Testis (tissue), 3 donors: ENCODE results near the gene APOC3. TPM values are rescaled to one million over a fixed set of nuclear protein-coding genes. Genes with fewer than 3 reads are reported as not detected.

ENCODE experiments used
- DNase-seq: peaks from one replicate; pipeline ENCODE4 v3.0.0-alpha.2; 2019
- H3K27ac ChIP-seq, 2 donors: fragments of 200-600 bp; sonication (generic); one replicate each; pipeline ENCODE4 v1.5.1; 2019
- H3K27me3 ChIP-seq: fragments of 200-600 bp; sonication (generic); one replicate; pipeline ENCODE4 v1.5.1; 2019
- H3K36me3 ChIP-seq: fragments of 200-600 bp; sonication (generic); one replicate; pipeline ENCODE4 v1.5.1; 2017; ENCODE audit warnings: low read depth; ENCODE audit errors: missing control alignments
- H3K4me1 ChIP-seq: fragments of 200-600 bp; sonication (generic); one replicate; pipeline ENCODE4 v1.5.1; 2019
- H3K4me3 ChIP-seq, 2 donors: fragments of 200-600 bp; sonication (generic); one replicate each; pipeline ENCODE4 v1.5.1; 2017 to 2019
- H3K9me3 ChIP-seq: fragments of 200-600 bp; sonication (generic); one replicate; pipeline ENCODE4 v1.5.1; 2017
- CTCF ChIP-seq, 3 experiments: fragments of 450-650 bp in 2 of 3; fragments of 200-600 bp in 1 of 3; sonication (generic) in 1 of 3; IDR thresholded peaks; one replicate each; pipeline ENCODE4 v1.5.1; 2016 to 2019; ENCODE audit warnings: antibody characterized with exemption in 3 of 3, mild to moderate bottlenecking in 2 of 3, moderate library complexity in 1 of 3
- POLR2A ChIP-seq: fragments of 450-650 bp; IDR thresholded peaks from one replicate; pipeline ENCODE4 v1.6.1; 2017; ENCODE audit warnings: antibody characterized with exemption, mild to moderate bottlenecking, moderate library complexity
- WGBS, 2 donors: methylation state at CpG; one replicate each; pipeline ENCODE4 v1.1.5; 2018; 5-methylcytosine and 5-hydroxymethylcytosine counted together
- intact Hi-C: fragments of 100-400 bp; cut with DNase I; formaldehyde crosslinking; loops from one replicate; pipeline ENCODE4 v1.15.1; 2023; ENCODE audit warnings: low total_unique reads
- polyA plus RNA-seq: library from polyadenylated mRNA; stranded (reverse); fragments of 350-450 nt; fragmentation: Illumina TruSeq; extraction: RNeasy Lipid Tissue Mini Kit (QIAGEN cat#74804); gene quantifications from one replicate; pipeline ENCODE4 v1.2.3, GENCODE V29; 2014; ENCODE audit warnings: low read depth, low replicate concordance; ENCODE audit not compliant: insufficient read depth
- total RNA-seq, 2 donors: library from RNA; depleted of rRNA; stranded (reverse); fragments of >200 nt; gene quantifications; one replicate each; pipeline ENCODE4 v1.2.3, GENCODE V29; 2016

Gene APOC3
- total and polyA plus RNA-seq, 3 donors from 2014 or later = 0.81 to 4.0 TPM; not detected in 1

GRCh38 chr11:116857936-116858335 is 28.2 kb downstream of the APOC3 start:
- no peak overlapping the region for H3K27ac ChIP-seq
- H3K4me3 ChIP-seq = no peak overlapping the region
- no peaks in the 10 kb centered on the region for H3K9me3 ChIP-seq
- no peak for DNase-seq
- intact Hi-C loops = no loop called here
- H3K36me3 ChIP-seq = no peaks in the 10 kb centered on the region
- no peaks in the 10 kb centered on the region for H3K4me1 ChIP-seq
- WGBS, 2 donors = 69 to 74% methylated on average over 7 of the region's 7 CpGs
- TF ChIP-seq CTCF (IDR thresholded peaks at IDR 0.05) (no peak), POLR2A (no peak)
- no peaks in the 10 kb centered on the region for H3K27me3 ChIP-seq

GRCh38 chr11:116859175-116859574 is 29.5 kb downstream of the APOC3 start:
- WGBS, 2 donors = 94 to 96% methylated on average over 7 to 8 of the region's 8 CpGs
- no peaks in the 10 kb centered on the region for H3K36me3 ChIP-seq

GRCh38 chr11:116860303-116860702 is 30.6 kb downstream of the APOC3 start:
- no peak overlapping the region for H3K4me3 ChIP-seq
- WGBS, 2 donors = 91 to 93% methylated on average over 6 of the region's 6 CpGs
- no peaks in the 10 kb centered on the region for H3K4me1 ChIP-seq
- no peaks in the 10 kb centered on the region for H3K9me3 ChIP-seq
- DNase-seq = no peak
- no peak overlapping the region for H3K27ac ChIP-seq
- intact Hi-C loops = no loop called here
- no peak for TF ChIP-seq POLR2A
- no peak for TF ChIP-seq CTCF (IDR thresholded peaks at IDR 0.05)
- no peaks in the 10 kb centered on the region for H3K27me3 ChIP-seq
- no peaks in the 10 kb centered on the region for H3K36me3 ChIP-seq

More at GRCh38 chr11:116859175-116859574, 29.5 kb downstream of the APOC3 start:
- Histone ChIP-seq H3K4me3 (no peak overlapping the region), H3K4me1 (no peaks in the 10 kb centered on the region), H3K9me3 (no peaks in the 10 kb centered on the region), H3K27me3 (no peaks in the 10 kb centered on the region), H3K27ac (no peak overlapping the region)
- DNase-seq = no peak
- intact Hi-C loops = no loop called here
- TF ChIP-seq CTCF (IDR thresholded peaks at IDR 0.05) (no peak), POLR2A (no peak)

GRCh38 chr11:116861539-116861938 is 31.8 kb downstream of the APOC3 start:
- Histone ChIP-seq H3K4me3 (no peak overlapping the region), H3K9me3 (no peaks in the 10 kb centered on the region), H3K36me3 (no peaks in the 10 kb centered on the region), H3K27ac (no peak overlapping the region), H3K27me3 (no peaks in the 10 kb centered on the region), H3K4me1 (no peaks in the 10 kb centered on the region)
- intact Hi-C loops = no loop called here
- DNase-seq = no peak
- TF ChIP-seq POLR2A (no peak), CTCF (IDR thresholded peaks at IDR 0.05) (no peak)
- 96 to 100% methylated on average over 1 of the region's 1 CpG for WGBS, 2 donors

- no peak overlapping the region for H3K27ac ChIP-seq
- H3K36me3 ChIP-seq = no peaks in the 10 kb centered on the region
- TF ChIP-seq CTCF (IDR thresholded peaks at IDR 0.05) = no peak
- no peak for TF ChIP-seq POLR2A
- no peak for DNase-seq
- H3K4me1 ChIP-seq = no peaks in the 10 kb centered on the region
- no peak overlapping the region for H3K4me3 ChIP-seq
- H3K27me3 ChIP-seq = no peaks in the 10 kb centered on the region
- WGBS, 2 donors = 92 to 93% methylated on average over 3 of the region's 3 CpGs
- intact Hi-C loops = no loop called here
- no peaks in the 10 kb centered on the region for H3K9me3 ChIP-seq
Observed at GRCh38 chr11:116862185-116862584, 32.5 kb downstream of the APOC3 start.
